KG1 (cell line): Measurements from ENCODE around the gene PEAK3.

Source experiments
- DNase-seq: peaks from one replicate; lab custom pipeline; 2025; lab: John Stamatoyannopoulos, UW

Gene PEAK3

DNA sequence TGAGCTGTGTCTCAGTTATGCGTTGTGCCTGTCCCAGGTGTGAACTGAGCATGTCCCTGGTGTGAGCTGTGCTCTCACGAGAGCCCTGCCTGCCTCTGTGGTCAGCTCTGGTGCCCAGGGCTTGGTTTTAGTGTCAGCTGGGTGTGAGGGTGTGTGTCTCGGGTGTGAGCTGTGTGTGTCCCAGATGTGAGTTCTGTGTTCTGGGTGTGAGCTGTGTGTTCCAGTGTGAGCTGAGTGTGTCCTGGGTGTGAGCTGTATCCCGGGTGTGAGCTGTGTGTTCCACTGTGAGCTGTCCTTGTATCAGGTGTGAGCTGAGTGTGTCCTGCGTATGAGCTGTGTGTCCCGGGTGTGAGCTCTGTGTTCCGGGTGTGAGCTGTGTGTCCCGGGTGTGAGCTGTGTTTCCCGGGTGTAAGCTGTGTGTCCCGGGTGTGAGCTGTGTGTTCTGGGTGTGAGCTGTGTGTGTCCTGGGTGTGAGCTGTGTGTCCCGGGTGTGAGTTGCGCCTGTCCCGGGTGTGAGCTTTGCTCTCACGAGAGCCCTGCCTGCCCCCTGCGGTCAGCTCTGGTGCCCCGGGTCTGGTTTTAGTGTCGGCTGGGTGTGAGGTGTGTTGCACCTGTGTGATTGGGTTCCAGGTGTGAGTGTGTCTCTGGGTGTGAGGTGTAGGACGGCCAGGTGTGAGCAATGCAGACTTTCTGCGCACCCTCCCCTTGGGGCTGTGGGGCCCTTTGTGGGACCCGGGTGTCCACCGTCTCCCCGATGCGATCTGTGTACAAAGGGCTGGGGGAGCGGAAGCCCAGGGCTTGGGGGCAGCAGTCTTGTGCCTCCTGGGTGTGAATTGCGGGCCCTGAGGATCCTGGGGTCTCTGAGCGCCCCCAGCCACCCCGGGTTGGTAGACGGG, 7.1 kb upstream of the PEAK3 start:
- DNase-seq, result no peak

DNA sequence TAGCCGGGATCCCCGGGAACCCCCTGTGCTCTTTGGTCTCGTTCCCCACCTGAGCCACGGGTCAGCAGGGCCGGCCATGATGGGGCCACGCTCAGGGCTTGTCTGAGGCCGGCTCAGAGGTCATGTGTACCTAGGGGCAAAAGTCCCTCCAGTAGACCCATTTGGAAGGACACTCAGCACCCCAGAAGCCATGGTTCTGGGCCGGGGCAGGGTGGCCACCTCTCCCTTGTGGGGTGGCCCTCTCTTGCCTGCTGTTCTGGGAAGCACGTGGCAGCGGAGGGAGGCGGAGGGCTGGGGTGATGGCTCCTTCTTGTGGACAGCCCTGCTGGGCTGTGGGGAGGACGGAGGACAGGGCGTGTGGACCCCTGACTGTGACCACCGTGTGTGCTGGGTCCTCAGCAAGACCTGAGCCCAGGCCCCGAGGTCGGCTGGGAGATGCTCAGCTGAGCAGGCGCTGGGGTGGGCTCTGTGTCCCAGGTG, 6.4 kb upstream of the PEAK3 start:
- DNase-seq, result no peak

DNA sequence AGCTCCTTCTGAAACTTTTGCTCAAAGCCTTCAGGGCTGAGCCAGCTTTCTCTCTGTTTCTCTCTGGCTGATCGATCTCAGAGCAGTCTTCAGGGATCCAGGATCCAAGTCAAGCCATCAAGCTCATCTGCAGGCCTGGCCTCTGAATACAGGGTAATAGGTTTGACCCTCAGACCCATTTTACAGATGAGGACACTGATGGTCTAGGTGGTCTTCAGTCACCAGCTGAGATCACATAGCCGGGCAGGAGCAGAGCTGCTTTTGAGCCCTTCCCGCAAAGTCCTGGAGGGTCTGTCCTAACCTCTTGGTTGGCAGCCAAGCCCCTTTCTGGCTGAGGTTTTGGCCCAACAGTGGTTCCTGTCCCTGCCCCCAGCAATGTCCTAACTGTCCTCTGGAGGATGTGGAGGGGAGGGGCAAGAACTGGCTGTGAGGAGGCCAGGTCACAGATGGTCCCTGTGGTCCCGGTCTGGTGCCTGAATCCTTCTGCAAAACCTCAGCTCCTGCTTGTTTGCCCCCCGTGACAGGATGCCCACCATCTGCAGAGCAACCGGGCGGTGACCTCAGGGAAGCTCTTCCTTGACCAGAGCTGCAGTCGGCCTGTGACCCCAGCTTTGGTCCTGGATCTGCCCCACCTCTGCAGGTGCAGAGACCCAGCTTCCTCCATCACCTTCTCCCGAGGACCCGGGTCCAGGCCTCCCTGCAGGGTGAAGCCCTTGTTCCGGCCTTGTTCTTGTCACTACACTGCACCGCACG, 5.8 kb upstream of the PEAK3 start:
- DNase-seq, result no peak

- DNase-seq, result no peak
Observed at GRCh38 chr19:2286402-2287140, 4.6 kb upstream of the PEAK3 start.

- no peak for DNase-seq
Observed at GRCh38 chr19:2283835-2284507, 2.0 kb upstream of the PEAK3 start.

- DNase-seq, result no peak
Observed at GRCh38 chr19:2282862-2283237, 875 bp upstream of the PEAK3 start.

- peak; percentile 54 for DNase-seq
Observed at GRCh38 chr19:2281265-2282061, 512 bp downstream of the PEAK3 start.

- no peak for DNase-seq
Observed at GRCh38 chr19:2280633-2281264, 1.2 kb downstream of the PEAK3 start.

- DNase-seq, result no peak
Observed at GRCh38 chr19:2278459-2279158, 3.4 kb downstream of the PEAK3 start.

DNA sequence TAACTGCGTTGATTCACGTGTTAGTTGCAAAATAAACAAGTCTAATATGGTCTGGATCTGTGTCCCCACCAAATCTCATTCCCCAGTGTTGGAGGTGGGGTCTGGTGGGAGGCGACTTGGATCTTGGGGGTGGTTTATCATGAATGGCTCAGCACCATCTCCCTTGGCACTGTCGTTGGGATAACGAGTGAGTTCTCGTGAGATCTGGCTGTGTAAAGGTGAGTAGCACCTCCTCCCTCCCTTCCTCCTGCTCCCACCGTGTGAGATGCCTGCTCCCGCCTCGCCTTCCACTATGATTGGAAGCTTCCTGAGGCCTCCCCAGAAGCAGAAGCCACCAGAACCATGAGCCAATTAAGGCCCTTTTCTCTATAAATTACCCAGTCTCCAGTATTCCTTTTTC, 4.8 kb downstream of the PEAK3 start:
- DNase-seq, result no peak

DNA sequence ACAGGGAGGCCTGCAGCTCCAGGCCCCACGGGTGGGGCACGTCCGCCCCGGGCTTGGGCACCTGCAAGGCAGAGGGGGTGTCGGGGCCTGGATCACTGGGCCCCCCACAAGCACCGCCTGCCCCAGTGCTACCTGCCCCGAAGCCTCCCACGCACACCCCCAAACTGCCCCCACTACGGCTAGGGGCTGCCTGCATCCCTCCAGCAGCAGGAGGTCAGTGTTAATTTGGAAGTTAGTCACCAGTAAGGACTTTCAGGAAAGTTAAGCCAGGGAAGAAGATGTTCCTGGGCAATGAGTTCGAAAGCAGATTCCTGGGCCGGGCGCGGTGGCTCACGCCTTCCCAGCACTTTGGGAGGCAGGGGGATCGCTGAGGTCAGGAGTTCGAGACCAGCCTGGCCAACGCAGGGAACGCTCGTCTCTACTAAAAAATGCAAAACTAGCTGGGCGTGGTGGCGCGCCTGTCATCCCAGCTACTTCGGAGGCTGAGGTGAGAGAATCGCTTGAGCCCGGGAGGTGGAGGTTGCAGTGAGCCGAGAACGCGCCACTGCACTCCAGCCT, 5.5 kb downstream of the PEAK3 start:
- DNase-seq, result no peak

- no peak for DNase-seq
Observed at GRCh38 chr19:2275588-2276428, 6.2 kb downstream of the PEAK3 start.

DNA sequence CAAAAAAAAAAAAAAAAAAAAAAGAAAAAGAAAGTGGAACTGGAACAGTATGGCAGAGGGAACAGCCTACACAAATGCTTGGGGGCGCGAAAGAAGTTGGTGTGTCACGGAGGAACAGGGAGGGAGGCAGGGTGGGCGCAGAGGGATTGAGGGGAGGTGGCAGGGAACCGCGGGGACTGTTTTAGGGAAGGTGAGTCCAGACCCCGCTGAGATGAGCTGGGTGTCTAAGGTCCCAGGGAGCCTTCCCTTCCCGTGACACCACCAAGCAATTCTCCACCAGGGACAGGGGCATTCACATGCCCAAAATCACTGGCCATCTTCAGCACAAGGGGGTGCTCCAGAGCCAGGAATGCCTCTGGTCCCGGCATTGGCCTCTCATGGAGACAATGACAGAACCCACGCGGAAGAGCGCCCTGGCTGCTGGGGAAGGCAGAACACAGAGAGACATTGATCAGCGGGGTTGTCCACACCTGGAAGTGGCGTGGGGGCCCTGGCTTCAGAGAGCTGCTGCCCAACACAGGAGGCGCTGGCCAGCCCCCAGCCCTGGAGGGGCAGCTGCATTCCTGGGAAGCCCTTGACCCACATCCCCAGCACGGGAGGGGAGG, 6.9 kb downstream of the PEAK3 start:
- no peak for DNase-seq

DNA sequence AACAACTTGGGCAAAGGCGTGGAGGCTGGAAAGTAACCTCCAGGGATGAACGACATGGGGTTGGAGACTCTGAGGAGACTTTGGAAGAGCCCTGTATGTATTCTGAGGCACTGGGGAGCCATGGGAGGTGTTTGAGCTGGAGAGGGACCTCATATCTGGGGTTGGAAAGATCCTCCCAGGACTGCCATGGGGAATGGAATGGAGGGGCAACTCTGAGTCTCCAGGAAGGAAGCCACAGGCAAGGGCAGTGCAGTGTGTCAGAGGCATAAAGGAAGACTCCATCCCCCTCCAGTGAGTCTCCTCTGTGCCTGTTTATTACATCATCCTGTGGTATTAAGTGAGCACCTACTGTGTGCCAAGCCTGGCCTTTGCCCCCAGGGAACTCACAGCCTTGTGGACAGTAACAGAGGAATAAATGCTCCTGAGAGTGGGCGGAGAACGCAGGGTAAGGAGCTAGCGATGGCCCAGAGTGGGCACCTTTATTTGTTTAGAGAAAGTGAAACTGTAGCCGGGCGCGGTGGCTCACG, 7.7 kb downstream of the PEAK3 start:
- DNase-seq, result no peak

- no peak for DNase-seq
Observed at GRCh38 chr19:2273356-2274184, 8.4 kb downstream of the PEAK3 start.

GRCh38 chr19:2271234-2272103, 10.5 kb downstream of the PEAK3 start:
- DNase-seq, result no peak
